ENCODE data around the gene MAPKAPK2.

Gene MAPKAPK2

GRCh38 chr1:206774093-206774492 is 89.4 kb downstream of the MAPKAPK2 start:
- TF ChIP-seq YY1 (IDR thresholded peaks at IDR 0.05; ENCODE audit: low read depth) (no peak), TCF12 (IDR thresholded peaks at IDR 0.05; ENCODE audit: low read depth) (no peak), ZBTB7A (IDR thresholded peaks at IDR 0.05; ENCODE audit: low read depth) (no peak), REST (IDR thresholded peaks at IDR 0.05; ENCODE audit: low read depth) (no peak)

- TF ChIP-seq CEBPB (IDR thresholded peaks at IDR 0.05) (no peak), RAD21 (IDR thresholded peaks at IDR 0.05; ENCODE audit: low read depth) (no peak), TEAD4 (IDR thresholded peaks at IDR 0.05) (no peak), MAX (IDR thresholded peaks at IDR 0.05) (no peak), USF1 (IDR thresholded peaks at IDR 0.05) (no peak), ZBTB7A (IDR thresholded peaks at IDR 0.05; ENCODE audit: low read depth) (no peak), YY1 (IDR thresholded peaks at IDR 0.05; ENCODE audit: low read depth) (no peak), REST (IDR thresholded peaks at IDR 0.05; ENCODE audit: low read depth) (no peak)
These were observed 91.5 kb downstream of the MAPKAPK2 start for GRCh38 chr1:206776229-206776628.

- TF ChIP-seq CEBPB (IDR thresholded peaks at IDR 0.05) (no peak), REST (IDR thresholded peaks at IDR 0.05; ENCODE audit: low read depth) (no peak)
These were observed 93.3 kb downstream of the MAPKAPK2 start for GRCh38 chr1:206778031-206778430.

- TF ChIP-seq EGR1 (IDR thresholded peaks at IDR 0.05), result no peak
- no peak for TF ChIP-seq CEBPB (IDR thresholded peaks at IDR 0.05)
- TF ChIP-seq REST (IDR thresholded peaks at IDR 0.05; ENCODE audit: low read depth), result no peak
- TF ChIP-seq EP300 (IDR thresholded peaks at IDR 0.05; ENCODE audit: borderline replicate concordance), result no peak
- TF ChIP-seq MAX (IDR thresholded peaks at IDR 0.05), result no peak
- no peak for TF ChIP-seq TAF1 (IDR thresholded peaks at IDR 0.05; ENCODE audit: low read depth)
- no peak for TF ChIP-seq ZBTB7A (IDR thresholded peaks at IDR 0.05; ENCODE audit: low read depth)
- TF ChIP-seq RAD21 (IDR thresholded peaks at IDR 0.05; ENCODE audit: low read depth), result no peak
- no peak for TF ChIP-seq USF1 (IDR thresholded peaks at IDR 0.05)
- TF ChIP-seq FOXM1 (IDR thresholded peaks at IDR 0.05; ENCODE audit: borderline replicate concordance, low read depth), result no peak
- no peak for TF ChIP-seq NFIC (IDR thresholded peaks at IDR 0.05)
- no peak for TF ChIP-seq TEAD4 (IDR thresholded peaks at IDR 0.05)
- TF ChIP-seq YY1 (IDR thresholded peaks at IDR 0.05; ENCODE audit: low read depth), result no peak
- no peak for TF ChIP-seq TCF12 (IDR thresholded peaks at IDR 0.05; ENCODE audit: low read depth)
- TF ChIP-seq CREB1 (IDR thresholded peaks at IDR 0.05; ENCODE audit: low read depth), result no peak
These were observed 94.9 kb downstream of the MAPKAPK2 start for GRCh38 chr1:206779638-206780037.
